Stimulated activated CD8-positive, alpha-beta memory T cell treated with anti-CD3 and anti-CD28 coated beads, Interleukin-15, amount 100 ng/mL, for 4 hours (primary cell): ENCODE results near the gene IARS2.
"Not testable (repeated sequence)": the region's sequence is repeated elsewhere in the genome, so short reads cannot be mapped to it uniquely, and the experiment has no call there.

ENCODE experiments used
- DNase-seq, 2 donors: peaks; one replicate each; pipeline ENCODE4 v3.0.0-alpha.2; 2020; ENCODE audit warnings: low read depth in 2 of 2

Gene IARS2

DNA sequence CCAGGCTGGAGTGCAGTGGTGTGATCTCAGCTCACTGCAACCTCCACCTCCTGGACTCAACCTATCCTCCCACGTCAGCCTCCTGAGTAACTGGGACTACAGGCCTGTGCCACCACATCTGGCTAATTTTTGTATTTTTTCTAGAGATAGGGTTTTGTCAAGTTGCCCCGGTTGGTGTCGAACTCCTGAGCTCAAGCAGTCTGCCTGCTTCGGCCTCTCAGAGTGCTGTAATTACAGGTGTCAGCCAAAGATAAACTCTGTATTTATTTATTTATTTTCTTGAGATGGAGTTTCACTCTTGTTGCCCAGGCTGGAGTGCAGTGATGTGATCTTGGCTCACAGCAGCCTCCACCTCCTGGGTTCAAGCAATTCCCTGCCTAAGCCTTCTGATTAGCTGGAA lies 18.7 kb downstream of the IARS2 start:
- not testable (repeated sequence) for DNase-seq

DNA sequence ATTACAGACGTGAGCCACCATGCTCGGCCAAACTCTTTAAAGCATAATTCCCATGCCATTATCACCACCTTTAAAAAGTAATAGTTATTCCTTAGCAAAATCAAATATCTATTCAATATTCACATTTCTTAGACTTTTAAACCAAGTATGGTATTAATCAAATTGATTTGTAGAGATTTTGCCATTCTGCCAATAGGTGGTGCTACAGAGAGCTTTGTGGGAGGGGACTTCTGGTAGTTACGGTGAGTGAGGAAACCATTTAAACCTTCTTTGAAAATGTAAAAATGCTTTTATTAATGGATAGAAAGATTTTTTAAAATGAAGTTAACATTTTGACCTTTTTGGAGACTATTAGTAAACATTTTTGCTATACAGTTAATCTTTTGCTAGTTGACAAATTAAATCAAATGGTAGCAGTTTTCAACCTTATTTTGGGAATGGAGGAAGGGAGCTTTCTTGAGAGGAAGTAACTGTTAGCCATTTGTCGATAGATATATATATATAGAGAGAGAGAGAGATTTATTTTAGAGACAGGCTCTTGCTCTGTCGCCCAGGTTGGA lies 19.3 kb downstream of the IARS2 start:
- no peak for DNase-seq

DNA sequence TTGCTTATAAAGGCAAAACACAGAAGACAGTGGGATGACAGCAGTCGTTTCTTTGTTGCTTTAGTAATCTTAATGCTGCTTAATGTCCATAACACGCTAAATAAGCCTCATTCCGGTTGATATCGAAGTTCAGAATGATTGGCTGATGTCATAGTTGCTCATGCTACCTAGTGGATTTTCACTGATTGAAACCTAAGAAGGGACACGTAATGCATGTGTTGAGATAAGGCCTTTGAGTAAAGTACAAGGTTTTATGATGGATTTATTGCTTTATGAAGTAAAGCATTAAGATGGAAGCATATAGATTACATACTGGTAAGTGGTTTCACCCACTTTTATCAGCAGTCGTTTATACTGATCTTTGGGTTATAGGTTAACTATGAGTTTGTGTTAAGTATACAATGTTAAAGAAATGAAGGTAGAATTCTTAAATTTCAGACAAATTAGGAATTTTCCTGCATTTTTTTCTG lies 25.1 kb downstream of the IARS2 start:
- DNase-seq, result no peak

DNA sequence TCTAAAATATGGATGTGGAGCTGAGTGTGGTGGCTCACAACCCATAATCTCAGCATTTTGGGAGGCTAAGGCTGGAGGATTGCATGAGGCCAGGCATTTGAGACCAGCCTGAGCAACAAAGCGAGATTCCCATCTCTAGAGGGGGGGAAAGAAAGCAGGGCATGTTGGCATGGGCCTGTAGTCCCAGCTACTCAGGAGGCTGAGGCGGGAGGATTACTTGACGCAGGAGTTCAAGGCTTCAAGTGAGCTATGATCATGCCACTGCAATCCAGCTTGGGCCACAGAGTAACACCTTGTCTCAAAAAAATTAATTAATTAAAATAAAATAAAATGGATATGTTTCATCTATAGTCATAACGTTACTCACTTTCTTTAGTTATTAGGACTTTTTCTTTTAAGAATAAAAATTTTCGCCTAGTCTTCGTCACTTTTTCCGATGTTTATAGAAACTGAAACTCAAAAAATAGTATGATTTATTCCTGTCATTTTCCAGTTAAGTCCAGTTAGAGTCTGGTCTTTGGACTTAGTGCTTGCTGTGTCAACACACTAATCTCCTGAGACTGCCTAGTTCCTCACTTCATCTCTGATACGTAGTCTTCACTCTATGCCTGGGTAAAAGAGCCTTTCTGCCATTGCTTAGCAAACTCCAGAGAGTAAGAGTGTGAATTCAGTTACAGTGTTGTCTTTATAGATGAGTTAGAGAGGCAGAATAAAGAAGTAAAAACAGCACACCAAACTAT lies 28.0 kb downstream of the IARS2 start:
- no peak for DNase-seq

DNA sequence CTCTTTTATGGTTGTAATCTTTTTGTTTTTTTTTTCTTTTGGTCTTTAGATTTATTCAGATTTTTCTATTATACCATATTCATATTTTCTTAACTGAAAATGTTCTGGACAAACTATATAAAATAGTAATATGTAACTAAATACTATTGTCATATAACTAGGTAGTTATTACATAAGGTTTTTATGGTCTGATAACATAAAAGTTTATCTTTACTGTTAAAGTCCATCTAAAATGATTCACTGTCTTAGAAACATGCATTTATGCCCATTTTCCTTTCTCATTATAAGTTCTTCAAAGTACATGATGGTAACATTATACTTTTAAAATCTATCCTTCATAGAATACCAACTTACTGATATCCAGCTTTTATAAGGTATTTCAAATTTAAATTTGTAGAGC lies 29.1 kb downstream of the IARS2 start:
- no peak for DNase-seq

DNA sequence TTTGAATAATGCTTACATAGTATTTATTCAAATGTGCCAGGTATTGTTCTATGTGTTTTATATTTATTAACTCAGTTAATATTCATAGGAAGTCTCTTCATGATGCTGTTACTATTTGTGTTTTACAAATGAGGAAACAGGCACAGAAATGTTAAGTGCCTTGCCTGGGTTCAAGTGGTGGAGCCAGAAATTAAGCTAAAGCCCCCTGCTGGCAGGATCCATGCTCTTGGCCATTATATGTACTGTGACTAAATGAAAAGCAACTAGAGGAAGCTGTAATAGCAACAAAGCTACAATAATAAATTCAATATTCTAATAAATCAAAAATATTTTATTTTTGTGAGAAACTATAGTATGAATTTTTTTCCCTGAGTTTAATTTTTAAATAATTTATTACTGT lies 30.0 kb downstream of the IARS2 start:
- no peak for DNase-seq

DNA sequence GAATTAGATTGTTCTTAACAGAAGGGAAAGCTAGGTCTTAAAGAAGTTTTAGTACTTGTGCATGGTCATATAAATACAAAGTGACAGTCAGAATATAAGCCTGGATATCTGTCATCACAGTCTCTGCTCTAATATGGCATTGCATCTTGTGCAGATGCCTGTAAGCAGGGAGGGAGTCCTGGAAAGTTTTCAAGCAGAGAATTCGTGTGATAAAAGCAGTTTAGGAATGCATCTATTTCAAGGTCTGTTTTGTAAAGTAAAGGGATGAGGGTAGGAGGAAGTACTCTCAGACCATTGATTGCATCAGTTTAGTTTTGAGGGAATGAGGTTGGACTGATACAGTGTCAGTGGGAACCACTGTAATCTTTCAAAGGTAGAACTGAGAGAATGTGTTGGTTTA lies 30.6 kb downstream of the IARS2 start:
- no peak for DNase-seq

DNA sequence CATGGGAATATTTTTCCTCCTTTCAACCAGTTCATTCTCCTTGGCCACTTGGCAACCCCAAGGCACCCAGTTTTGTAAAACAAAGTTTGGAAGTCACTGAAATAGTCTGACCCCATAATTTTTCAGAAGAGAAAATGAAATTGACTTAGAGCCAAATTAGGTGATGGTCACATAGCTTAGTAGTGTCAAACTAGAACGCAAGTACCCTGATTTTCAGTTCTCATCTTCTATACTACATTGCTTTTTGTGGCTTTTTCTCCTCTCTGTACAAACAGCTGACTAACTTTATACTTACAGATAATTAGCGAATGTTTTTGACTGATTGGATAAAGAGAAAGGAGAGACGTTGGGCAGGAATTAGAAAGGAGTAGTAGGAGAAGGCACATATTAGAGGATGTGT lies 33.1 kb downstream of the IARS2 start:
- no peak for DNase-seq

DNA sequence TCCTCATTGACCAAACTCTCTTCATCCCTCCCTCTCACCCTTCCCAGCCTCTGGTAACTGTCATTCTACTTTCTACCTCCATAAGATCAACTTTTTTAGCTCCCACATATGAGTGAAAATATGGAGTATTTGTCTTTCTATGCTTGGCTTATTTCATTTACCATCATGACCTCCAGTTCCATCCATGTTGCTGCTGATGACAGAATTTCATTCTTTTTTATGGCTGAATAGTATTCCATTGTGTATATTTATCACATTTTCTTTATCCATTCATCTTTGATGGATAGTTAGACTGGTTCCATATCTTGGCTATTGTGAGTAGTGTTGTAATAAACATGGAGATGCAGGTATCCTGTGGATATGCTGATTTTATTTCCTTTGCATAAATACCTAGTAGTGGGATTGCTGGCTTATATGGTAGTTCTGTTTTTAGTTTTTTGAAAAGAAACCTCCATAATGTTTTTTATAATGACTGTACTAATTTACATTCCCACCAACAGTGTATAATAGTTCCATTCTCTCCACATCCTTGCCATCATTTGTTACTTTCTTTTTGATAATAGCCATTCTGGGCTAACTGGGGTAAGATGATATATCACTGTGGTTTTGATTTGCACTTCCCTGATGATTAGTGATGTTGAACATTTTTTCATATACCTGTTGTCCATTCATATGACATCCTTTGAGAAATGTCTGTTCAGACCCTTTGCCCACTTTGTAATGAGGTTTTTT lies 35.7 kb downstream of the IARS2 start:
- DNase-seq, result no peak

DNA sequence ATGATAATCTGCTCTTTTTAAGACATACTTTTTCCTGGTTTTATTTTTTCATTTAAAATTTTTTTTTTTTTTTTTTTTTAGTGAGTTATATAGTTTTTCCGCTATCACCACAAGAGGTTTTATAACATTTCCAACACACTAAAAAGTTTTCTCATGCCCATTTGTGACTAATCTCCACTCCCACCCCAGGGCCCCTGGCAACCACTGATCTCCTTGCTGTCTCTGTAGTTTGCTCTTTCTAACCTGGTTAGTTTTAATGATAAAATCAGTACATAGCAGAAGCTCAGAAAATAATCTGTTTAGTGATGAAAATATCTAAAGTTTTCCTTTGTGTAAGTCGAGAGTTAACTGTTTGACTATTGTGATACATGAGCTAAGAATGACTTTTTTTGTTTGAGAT lies 41.8 kb downstream of the IARS2 start:
- no peak for DNase-seq

DNA sequence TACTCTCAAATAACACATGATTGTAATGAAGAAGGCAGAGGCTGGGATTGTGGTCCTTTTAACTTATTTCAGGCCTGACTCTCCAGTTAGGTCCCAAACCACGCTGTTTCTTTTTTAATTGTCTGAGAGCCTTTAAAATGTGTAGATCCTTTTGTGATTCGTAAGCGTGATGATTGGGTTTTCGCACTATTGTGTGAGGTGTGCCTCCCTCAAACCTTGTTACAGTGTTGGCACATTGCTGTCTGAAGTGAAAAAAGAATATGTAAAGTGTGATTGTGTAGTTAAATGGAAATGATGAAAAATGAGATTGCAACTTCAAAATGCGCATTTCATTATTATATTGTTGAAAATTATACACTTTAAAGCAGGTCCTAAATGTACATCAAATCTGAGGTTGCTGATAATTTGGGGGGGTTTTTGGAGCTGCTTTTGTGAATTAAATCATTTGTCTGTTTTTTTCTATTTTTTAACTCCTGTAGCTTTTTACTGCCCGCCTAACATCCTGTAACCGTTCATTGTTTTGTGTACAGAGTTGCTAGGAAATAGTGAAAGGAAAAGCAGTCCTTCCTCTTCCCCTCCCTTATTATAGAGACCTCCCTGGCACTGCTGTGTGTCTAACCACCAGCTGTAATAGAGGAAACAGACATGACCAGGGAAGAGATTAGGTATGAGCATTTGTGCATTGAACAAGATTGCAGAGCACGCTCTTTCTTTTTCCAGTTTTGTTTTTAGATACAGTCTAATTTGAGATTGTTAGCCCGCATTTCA lies 43.3 kb downstream of the IARS2 start:
- DNase-seq, result no peak

DNA sequence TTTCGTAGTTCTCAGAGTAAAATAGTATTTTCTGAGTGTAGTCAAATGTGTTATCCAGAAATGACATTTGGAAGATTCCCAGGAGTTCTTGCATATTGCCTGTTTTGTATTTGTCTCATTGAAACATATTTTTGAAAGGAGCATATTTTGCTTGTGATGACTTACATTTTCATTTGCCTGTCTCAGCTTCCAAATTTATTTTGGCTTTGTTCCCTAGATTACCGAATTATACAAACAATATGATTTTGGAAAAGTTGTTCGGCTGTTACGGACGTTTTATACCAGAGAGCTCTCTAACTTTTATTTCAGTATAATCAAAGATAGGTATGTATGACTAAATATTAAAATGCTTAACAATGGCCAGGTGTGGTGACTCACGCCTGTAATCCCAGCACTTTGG lies 46.0 kb downstream of the IARS2 start:
- DNase-seq, result no peak

DNA sequence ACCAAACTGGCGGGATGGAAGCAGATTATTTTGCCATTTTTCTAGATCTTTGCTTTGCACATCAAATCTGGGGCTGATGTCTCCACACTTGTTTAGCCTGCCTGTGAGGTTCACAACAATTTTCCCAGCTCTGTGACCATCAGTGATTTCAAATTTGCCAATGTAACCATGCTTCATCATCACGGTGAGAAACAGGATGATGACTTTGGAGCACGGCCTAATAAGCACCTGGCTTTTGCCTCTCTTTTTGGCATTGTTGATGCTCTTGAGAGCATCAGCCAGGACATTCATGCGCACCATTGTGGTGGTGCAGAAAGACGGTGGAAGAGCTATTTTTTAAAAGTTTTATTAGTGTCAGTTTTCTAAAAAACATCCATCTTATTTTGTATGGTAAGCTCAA lies 50.1 kb downstream of the IARS2 start:
- no peak for DNase-seq

DNA sequence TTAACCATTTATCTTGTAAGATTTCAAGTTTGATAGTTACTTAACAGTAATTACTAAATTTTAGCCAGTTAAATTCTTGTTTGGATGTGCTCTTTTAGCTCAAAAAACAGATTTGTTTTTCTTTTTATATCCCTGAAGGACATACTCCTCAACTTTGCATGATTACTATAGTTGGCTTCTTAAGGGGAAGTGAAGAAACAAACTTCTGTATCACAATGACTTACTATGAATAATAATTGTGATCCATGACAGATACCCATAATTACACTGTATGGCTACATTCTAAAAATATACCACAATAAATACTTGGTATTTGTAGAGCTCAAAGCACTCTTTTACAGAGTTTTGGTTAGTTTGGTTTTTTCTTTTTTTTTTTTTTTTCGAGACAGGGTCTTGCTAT lies 55.8 kb downstream of the IARS2 start:
- no peak for DNase-seq

DNA sequence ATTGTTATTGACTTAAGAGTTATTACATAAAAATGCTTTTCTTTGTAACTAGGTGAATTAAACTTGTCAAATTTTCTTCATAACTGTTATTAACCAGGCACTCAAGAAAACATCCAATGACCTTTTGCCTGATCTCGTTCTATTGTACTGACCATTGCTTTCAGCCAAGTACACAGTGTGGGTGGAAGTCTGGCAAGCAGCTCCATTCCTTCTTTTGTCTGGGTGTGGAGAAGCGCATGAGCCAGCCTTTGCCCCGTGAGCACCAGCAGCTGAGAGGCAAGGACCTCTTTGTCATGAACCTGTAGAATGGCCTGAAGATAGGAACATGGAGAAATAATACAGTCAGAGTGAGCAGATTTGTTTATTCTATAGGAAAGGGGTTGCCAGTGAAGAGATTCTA lies 57.5 kb downstream of the IARS2 start:
- no peak for DNase-seq

DNA sequence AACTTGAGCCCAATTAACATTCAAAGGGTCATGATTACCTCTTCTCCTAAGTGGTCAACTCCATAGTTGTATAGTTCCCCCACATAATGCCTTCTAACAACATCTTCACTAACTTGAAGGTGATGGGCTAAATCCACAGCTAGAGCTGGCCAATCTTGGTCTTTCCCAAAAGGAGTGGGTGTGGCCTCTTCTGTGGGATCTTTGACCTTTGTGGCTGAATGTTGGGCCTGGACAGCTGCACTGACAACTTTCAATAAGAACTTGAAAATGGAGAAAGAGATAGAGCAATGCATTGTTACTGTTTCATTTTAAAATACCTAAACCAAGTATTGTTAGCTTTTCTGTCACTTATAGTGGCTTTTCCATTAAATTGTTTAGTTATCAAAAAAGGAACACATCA lies 59.2 kb downstream of the IARS2 start:
- DNase-seq, result no peak

DNA sequence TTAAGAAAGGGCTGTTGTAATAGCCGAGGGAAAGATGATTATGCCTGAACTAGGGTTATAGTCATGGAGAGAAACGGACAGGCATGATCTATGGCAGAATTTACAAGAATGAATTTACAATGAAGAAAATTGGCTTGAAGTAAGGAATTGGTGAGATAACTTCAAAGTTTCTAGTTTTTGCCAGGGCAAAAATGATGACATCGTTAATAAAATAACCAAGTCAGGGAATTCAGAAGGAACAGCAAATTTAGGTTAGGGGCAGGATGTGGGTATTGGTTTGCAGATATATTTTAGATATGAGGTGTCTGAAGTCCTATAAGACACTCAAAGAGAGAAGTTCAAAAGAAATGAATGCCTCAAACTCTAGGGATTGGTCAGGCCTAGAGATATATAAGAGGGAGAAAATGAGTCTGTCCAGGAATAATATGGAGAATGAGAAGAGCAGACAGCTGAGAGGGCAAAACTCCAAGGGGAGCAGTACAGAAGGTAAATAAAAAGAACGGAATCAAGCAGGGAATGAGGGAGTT lies 62.8 kb downstream of the IARS2 start:
- DNase-seq, result no peak

DNA sequence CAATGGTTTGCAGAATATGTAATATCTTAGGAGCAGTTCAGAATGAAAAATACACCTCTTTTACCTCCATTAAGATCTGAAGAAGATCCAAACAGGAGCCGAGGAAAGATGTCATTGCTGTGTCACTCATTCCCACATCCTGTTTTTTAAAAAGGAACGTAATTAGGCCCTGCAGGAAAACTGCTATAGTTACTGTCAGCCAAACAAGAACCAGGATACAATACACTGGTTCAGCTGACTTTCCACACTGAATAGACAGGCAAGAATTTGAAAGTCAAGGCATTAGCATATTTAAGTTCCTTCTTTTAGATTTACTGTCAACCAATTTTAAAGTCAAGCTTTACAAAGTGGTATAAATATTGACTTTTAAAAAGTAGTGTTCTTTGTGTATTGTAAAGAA lies 63.8 kb downstream of the IARS2 start:
- DNase-seq, result no peak

DNA sequence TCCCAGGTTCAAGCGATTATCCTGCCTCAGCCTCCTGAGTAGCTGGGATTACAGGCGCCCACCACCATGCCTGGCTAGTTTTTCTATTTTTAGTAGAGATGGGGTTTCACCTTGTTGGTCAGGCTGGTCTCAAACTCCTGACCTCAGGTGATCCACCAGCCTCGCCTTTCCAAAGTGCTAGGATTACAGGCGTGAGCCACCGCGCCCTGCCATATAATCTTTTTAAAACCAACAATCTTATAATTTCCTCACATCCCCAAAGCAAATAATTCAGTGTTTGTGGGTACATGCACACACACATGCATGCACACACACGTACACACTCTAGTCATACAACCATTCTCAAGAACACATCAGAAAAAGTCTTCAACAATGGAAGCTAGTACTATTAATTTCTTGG lies 64.6 kb downstream of the IARS2 start:
- DNase-seq, result not testable (repeated sequence)

DNA sequence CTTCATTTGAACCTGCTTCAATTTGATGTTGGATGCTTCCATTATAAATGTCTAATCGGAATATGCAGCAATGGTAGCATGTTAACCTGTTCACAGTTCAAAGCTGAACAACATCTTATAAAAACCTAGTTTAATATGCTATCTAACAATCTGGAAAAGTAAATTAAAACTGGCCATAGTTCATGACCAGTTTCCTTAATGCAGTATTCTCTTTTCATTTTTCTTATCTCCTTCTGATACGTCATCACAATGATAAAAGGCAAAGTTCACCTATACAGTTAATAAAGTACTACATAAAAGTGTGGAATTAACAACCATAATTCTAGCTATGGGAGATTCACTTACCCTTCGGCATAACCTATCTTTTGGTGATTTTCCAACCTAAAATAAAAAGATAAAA lies 65.1 kb downstream of the IARS2 start:
- no peak for DNase-seq

DNA sequence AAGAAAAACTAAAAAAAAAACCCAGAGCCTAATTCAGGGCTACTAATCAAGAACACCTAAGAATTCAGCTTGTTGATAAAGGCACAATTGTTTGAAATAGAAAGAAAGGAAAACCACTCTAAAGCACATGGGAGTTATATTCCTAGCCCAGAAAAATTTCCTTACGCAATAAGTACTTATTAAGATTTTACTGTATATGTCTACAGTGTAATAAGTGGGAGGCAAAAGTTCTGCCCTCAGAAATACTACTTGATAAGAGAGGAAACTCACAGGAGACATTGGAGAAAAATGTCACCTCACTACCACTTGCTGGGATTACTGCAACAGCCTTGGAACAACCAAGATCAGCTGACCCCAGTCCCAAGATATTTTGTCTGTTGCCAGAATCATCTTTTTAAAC lies 66.1 kb downstream of the IARS2 start:
- DNase-seq, result no peak

DNA sequence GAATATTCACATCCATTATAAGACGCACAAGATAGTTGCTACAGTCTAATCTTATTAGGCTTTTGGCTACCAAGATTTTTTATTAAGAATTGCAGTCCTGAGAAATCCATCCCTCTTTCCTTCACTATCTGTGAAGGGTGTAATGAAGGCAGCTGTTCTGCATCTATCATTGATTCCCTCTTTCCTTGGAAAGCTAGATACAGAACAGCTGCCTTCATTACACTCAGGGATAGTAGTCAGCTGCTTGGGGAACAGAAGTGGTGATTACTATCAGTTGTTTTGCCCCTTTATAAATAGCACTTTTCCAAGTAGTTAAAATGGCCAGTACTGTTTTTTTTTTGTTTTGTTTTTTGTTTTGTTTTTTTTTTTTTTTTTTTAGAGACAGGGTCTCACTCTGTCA lies 70.2 kb downstream of the IARS2 start:
- DNase-seq, result no peak
